HL-60 (cell line): ENCODE data around the gene PUDP.

Experiments
- DNase-seq, 2 experiments: peaks; one replicate each; pipeline ENCODE4 v3.0.0-alpha.2; 2010 to 2020; ENCODE audit warnings: low read depth in 1 of 2, low spot score in 1 of 2
- H3K27ac ChIP-seq: fragments of 250-450 bp; sonication (Bioruptor Pico); replicated peaks from 2 replicates; pipeline ENCODE4 v1.5.1; 2020; ENCODE audit warnings: mild to moderate bottlenecking, moderate library complexity
- H3K27me3 ChIP-seq: fragments of 250-450 bp; sonication (Bioruptor Pico); 2 replicates; pipeline ENCODE4 v1.5.1; 2021; ENCODE audit warnings: mild to moderate bottlenecking, moderate library complexity; ENCODE audit not compliant: insufficient read depth, poor library complexity, severe bottlenecking
- H3K4me3 ChIP-seq: replicated peaks from 2 replicates; pipeline ENCODE4 v1.5.1; 2011; ENCODE audit warnings: mild to moderate bottlenecking, control low read depth, low read length; ENCODE audit not compliant: insufficient read depth
- GABPA ChIP-seq: IDR thresholded peaks from 2 replicates; pipeline ENCODE4 v1.6.1; 2012; ENCODE audit warnings: low read depth
- POLR2AphosphoS5 ChIP-seq: IDR thresholded peaks from 2 replicates; pipeline ENCODE4 v1.6.1; 2012; ENCODE audit warnings: low read depth
- SPI1 ChIP-seq: IDR thresholded peaks from 2 replicates; pipeline ENCODE4 v1.6.1; 2012; ENCODE audit warnings: low read depth, mild to moderate bottlenecking, borderline replicate concordance
- TF ChIP-seq, protein P1 (sequence below): IDR thresholded peaks from 2 replicates; pipeline ENCODE4 v1.6.1; 2012; ENCODE audit warnings: low read depth; ENCODE audit not compliant: insufficient replicate concordance
- TF ChIP-seq, protein P2 (sequence below): IDR thresholded peaks from one replicate; pipeline ENCODE4 v1.5.1; 2011; ENCODE audit warnings: low read length, control low read depth, inconsistent platforms; ENCODE audit not compliant: insufficient read depth

PUDP gene

DNA sequence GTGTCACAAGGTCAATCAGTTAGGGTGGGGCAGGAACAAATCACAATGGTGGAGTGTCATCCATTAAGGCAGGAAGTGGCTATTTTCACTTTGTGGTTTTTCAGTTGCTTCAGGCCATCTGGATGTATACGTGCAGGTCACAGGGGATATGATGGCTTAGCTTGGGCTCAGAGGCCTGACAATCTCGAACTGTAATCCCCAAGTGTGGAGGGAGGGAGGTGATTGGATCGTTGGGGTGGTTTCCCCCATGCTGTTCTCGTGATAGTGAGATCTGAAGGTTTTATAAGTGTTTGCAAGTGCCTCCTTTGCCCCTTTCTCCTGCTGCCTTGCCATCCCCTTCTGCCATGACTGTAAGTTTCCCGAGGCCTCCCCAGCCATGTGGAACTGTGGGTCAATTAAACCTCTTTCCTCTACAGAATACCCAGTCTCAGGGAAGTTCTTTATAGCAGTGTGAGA, 37.1 kb downstream of the PUDP start:
- peak in 1 of 2 experiments; percentile 9 for DNase-seq
- Histone ChIP-seq H3K4me3 (no peak overlapping the region), H3K27ac (no peak overlapping the region), H3K27me3 (no peaks in the 10 kb centered on the region)
- no peak for TF ChIP-seq SPI1
- TF ChIP-seq, protein P1, sequence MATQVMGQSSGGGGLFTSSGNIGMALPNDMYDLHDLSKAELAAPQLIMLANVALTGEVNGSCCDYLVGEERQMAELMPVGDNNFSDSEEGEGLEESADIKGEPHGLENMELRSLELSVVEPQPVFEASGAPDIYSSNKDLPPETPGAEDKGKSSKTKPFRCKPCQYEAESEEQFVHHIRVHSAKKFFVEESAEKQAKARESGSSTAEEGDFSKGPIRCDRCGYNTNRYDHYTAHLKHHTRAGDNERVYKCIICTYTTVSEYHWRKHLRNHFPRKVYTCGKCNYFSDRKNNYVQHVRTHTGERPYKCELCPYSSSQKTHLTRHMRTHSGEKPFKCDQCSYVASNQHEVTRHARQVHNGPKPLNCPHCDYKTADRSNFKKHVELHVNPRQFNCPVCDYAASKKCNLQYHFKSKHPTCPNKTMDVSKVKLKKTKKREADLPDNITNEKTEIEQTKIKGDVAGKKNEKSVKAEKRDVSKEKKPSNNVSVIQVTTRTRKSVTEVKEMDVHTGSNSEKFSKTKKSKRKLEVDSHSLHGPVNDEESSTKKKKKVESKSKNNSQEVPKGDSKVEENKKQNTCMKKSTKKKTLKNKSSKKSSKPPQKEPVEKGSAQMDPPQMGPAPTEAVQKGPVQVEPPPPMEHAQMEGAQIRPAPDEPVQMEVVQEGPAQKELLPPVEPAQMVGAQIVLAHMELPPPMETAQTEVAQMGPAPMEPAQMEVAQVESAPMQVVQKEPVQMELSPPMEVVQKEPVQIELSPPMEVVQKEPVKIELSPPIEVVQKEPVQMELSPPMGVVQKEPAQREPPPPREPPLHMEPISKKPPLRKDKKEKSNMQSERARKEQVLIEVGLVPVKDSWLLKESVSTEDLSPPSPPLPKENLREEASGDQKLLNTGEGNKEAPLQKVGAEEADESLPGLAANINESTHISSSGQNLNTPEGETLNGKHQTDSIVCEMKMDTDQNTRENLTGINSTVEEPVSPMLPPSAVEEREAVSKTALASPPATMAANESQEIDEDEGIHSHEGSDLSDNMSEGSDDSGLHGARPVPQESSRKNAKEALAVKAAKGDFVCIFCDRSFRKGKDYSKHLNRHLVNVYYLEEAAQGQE: no peak
- TF ChIP-seq, protein P2, sequence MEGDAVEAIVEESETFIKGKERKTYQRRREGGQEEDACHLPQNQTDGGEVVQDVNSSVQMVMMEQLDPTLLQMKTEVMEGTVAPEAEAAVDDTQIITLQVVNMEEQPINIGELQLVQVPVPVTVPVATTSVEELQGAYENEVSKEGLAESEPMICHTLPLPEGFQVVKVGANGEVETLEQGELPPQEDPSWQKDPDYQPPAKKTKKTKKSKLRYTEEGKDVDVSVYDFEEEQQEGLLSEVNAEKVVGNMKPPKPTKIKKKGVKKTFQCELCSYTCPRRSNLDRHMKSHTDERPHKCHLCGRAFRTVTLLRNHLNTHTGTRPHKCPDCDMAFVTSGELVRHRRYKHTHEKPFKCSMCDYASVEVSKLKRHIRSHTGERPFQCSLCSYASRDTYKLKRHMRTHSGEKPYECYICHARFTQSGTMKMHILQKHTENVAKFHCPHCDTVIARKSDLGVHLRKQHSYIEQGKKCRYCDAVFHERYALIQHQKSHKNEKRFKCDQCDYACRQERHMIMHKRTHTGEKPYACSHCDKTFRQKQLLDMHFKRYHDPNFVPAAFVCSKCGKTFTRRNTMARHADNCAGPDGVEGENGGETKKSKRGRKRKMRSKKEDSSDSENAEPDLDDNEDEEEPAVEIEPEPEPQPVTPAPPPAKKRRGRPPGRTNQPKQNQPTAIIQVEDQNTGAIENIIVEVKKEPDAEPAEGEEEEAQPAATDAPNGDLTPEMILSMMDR: no peak

DNA sequence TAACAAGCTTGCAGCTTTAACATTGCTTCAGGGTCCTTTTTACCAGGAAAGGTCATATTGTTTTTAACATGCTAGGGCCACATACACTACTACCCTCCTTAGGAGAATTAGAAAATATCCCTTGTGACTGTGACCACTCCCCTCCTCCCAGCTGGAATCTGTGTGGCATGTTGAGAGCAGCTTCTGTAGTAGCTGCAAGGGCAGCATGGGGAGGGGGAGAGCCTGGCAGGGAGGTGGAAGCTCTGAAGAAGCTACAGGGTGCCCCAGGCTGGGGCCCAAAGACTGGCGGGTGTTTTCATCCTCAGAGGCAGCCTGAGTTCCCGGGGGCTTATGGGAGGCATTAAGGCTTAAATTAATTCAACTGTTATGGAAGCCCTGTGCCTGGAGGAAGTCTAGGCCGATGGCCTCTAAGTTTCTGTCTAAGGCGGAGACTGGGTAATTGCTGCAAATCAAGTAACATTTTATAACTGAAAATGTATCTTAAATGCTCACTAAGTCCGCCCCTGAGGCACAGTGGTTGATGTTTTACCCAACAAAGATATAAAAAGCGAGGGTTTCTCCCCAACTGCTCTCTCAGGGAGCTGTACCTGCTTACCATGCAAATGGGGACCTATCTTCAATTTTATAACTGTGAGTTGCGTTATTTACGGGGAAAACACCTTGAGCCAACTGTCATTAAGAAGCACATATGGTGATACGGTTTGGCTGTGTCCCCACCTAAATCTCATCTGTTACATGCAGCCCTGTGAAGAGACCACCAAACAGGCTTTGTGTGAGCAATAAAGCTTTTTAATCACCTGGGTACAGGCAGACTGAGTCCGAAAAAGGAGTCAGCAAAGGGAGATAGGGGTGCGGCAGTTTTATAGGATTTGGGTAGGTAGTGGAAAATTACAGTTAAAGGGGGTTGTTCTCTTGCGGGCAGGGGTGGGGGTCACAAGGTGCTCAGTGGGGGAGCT, 37.8 kb downstream of the PUDP start:
- H3K27ac ChIP-seq: no peak overlapping the region
- TF ChIP-seq SPI1 (no peak), GABPA (no peak), POLR2AphosphoS5 (no peak)
- TF ChIP-seq, protein P2: no peak
- TF ChIP-seq, protein P1: no peak
- H3K27me3 ChIP-seq: no peaks in the 10 kb centered on the region
- DNase-seq: no peak
- no peak overlapping the region for H3K4me3 ChIP-seq

DNA sequence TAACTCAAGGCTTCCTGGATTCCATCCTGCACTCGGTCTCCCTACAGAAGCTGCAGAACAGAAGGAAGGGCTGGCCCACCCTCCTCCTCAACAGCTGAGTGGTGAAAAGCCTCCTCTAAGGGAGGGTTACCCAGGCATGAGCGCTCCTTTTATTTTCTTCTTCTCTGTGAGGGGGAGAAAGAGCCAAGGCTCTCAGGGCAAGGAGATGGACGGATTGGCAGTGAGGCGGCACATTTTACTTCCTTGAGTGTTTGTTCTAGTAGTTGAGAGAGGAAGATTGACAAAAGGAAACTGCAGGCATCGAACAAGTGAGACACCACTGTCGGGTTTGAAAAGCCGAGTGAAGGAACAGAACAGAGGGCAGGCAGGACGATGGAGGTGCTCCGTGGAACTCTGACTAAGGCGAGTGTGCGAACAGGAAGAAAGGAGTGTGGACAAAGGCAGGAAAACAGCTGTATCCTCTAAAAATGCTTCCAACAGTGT, 38.9 kb downstream of the PUDP start:
- no peak overlapping the region for H3K4me3 ChIP-seq
- no peak overlapping the region for H3K27ac ChIP-seq
- no peaks in the 10 kb centered on the region for H3K27me3 ChIP-seq
- TF ChIP-seq SPI1: no peak
- no peak for TF ChIP-seq GABPA
- TF ChIP-seq, protein P2: no peak
- DNase-seq: no peak
